GM19397 (cell line): ENCODE measurements around the gene PDGFD.
A peak's percentile ranks its signal among the peaks of the same experiment; 100 is the strongest.

ENCODE experiments used
- ATAC-seq: cut with Tn5 transposase; IDR thresholded peaks from one replicate; pipeline ENCODE4 v1.9.1; 2021; ENCODE audit warnings: mild to moderate bottlenecking, moderate library complexity; ENCODE audit not compliant: unreplicated experiment

Gene PDGFD

DNA sequence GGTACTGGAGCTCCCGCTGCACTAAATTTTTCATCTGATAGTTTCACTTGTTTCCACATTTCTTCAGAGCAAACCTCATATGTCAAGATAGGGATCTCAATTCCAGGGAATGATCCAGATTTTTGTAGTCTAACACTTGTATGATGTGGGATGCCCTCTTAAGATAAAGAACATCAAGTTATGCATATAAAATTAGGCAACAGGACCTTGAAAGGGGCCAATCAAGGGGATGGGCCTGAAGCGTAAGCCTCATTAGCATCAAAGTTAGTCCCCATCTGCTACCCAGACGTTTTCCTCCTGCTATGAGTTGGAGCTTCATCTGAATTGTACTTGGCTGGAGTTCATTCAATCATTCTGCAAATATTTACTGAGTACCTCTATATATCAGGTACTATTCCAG, 17.5 kb downstream of the PDGFD start:
- ATAC-seq = no peak

DNA sequence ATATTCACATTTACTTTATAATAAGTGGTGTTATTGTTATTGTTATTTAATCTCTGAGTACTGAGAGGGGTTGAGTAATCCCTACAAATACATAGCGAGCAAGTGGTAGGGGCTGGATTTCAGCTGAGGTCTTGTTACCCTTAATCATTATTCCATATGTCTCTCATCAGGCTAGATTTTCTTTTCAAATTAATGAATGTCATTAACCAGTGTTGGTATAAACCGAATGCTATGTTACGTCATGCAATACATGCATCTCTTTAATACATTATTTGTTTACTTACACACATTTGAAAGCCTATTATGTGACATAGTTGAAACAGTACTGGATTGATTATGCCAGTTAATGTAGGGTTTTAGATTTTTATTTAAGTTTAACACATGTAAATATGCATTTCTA, 18.9 kb downstream of the PDGFD start:
- ATAC-seq = no peak

DNA sequence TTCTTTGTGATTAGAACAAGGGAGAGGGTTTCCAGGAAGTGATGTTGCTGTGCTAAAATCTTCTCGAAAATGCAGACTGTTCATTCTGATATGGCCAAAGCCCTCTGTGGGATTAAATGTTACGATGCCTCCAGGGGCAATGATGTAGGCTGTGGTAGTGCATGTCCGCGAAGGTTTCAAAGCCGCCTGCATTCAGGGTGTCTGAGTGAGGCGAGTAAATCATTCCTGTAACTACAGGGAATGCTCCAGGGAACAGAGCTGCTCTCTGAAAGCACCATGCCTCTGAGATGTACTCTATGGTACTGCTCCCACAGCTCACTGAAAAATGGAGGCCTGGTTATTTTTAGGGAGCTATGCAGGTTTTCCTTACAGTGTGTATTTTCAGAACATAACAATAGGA, 21.2 kb downstream of the PDGFD start:
- ATAC-seq = no peak

DNA sequence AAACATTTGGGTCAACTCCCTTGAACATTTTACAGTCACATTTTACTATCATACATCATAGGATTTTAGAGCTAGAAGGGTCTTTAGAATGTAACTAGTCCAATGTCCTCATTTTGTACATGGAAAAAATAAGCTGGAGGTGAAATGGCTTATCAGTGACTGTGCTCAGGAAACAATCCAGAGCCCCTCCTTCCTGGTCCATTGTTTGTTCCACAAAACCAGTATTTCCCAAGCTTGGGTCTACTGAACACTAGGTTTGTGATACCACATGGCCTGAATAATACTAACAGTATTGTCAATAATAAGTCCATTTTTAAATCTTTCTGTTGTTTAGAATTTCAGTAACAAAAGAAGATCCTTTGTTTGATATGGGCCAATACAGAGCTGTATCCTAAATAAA, 27.1 kb downstream of the PDGFD start:
- no peak for ATAC-seq

DNA sequence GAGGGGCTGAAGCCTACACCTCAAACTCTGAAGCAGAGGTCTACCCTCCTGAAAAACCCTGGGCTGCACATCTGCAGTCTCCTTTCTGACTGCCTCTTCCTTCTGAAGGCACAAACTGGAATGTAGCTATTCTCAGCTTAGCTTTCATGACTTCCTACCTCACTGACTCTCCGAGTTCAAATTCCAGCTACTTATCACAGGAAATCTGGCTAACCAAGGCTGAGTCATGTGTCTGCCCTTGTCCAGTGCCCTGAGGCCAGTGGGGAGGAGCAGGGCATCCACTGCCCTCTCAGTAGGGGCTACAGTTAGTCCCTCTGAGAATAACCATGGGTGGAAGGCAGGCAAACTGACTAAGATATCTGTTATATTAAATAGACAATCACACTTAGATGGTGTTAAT, 29.2 kb downstream of the PDGFD start:
- no peak for ATAC-seq

DNA sequence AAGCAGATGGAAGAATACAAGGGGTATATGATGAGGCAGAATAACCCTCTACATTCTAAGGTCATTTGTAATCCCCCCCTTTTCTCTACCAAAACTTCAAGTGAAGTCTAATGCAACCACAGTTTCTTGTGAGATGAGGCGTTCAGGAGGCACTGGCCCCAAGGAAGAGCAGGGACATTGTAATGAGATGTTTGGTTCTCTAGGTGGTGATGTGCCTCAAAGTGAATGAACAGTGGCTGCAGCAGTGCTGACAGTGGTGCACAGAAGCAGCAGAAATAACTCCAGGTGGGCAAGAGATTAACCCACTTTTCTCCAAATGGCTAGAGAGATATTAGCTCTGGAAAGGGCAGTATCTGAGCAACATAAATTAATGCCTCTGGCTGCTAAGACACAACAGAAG, 33.8 kb downstream of the PDGFD start:
- no peak for ATAC-seq

DNA sequence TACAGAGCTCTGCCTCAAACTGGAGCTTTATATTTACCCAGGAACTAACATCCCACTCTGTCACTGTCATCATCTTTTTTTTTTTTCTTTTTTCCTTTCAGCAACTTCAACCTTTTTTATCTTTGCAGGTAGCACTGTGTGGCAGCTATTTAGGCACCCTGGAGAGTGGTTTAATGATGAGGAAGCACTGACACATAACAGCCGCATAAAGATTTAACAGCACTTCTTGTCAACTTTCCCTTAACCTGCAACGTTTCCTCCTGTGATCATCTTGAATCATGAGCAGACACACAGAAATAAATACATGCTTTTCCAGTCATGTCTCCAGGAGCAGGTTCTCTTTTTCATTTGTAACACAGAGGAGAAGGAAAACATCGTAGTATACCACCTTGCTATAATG, 34.8 kb downstream of the PDGFD start:
- ATAC-seq = no peak

DNA sequence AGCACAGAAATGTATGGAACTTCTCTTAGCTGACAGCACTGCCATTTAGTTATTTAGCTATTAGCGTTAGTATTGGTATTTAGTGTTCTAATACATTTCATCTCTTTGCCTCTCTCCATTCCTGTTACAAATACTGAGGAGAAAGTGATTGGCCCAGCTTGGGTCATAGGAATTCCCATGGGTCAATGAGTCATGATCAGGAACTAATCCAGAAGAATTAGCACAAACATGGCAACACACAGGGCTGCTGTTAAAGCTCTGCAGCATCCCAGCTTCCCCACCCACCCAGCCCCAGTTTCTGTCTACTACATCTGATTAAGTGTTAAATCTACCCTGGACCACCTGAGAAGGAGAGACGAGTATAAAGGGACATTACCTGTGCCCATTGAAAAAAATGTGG, 36.1 kb downstream of the PDGFD start:
- ATAC-seq = no peak

DNA sequence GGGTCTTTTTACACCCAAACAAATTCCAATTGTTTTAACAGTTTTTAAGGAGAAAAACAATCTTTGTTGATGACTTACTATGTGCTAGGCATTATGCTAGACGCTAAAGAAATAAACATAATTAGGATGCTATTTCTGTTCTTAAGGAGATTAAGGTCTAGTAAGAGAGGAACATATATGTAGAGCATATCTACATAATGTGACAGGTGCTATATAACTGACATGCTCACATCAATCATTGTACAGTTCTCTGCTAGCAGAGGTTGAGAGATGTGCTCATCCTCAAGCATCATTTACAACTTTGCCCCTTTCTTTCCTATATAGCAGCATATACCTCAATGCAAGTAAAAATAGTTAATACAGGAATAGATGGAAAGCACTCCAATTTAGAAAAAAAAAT, 37.5 kb downstream of the PDGFD start:
- ATAC-seq = no peak

DNA sequence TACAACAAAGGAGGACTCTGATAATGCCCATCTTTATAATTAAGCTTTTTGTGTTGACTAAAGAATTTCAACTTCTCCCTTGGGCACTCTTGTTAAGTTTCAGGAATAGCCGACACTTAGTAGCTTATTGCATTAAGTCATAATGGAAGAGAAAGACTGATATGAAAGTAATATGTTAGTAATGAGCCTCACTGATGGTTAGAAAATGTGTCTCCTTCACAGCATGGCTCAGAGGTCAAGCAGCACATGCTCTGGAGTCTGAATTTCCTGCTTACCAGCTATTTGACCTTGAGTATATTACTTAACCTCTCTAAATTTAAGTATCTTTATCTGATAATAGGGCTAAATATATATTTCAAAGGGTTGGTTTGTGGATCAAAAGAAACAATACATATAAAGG, 39.0 kb downstream of the PDGFD start:
- peak; percentile 71 for ATAC-seq

DNA sequence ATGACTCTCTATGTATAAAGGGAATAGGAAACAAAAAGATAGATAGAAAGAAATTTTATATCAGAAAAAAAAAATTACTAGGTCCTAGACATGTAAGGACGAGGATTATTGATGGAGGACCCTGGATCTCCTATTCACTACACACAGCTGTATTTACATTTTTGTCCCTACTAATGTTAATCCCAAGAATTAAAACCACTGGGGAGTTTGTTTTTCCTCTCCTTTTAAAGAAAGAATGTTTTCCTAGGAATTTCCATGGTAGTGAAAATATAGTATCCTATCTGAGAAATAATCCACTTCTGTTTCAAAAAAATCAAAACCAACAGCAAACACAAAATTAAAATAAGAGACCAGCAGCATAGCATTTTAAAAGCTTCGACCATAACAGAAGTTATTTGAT, 41.1 kb downstream of the PDGFD start:
- no peak for ATAC-seq

DNA sequence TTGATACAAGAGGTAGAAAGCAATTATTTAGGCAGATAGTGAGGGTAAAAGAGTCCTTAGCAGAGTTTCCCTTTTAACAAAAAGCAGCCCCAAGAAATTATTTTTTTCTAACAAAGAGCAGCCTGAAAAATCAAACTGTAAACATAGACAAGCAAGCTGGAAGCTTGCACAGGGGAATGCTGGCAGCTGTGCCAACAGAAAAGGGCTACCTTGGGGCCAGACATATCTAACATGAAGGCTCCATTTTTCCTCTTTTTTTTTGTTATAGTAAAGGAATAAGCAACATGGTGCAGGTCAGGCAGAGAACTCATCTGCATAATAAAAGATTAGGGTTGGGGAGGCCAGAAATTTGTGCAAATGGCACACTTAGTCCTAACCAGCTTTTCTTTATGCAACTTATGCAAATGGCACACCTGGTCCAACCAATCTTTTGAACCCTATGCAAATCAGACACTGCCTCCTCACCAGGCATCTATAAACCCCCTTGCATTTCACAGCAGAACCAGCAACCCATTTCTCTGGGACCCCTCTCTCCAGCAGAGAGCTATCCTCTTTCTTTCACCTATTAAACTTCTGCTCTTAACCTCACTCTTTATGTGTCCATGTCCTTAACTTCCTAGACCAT, 41.8 kb downstream of the PDGFD start:
- ATAC-seq = no peak

DNA sequence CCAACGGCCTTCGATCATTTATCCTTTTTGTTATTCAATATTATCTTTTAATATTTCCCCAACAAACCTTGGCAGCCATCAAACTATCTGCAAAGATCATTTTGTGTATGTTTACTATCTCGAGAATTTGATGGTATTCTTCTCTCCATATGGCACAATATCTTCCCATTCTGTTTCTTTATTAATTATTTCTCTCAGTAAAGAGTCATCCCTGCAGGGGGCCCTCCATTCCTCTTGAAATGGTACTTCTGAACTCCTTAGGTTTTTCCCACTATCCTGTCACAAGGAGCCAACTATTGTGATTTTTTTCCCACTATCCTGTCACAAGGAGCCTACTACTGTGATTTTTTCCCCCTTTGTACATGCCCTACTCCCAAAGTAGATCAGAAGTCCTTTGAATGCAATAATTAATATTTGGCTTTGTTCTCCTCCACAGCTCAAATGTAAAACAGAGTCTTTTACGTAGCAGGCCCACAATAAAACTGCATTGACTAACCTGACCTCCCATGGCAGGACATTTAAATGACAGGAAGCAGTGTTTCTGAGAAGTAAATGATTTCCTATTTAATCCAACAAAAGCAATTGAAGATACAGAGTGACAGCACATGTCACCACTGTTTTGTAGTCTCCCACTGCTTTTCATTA, 43.3 kb downstream of the PDGFD start:
- ATAC-seq = no peak

DNA sequence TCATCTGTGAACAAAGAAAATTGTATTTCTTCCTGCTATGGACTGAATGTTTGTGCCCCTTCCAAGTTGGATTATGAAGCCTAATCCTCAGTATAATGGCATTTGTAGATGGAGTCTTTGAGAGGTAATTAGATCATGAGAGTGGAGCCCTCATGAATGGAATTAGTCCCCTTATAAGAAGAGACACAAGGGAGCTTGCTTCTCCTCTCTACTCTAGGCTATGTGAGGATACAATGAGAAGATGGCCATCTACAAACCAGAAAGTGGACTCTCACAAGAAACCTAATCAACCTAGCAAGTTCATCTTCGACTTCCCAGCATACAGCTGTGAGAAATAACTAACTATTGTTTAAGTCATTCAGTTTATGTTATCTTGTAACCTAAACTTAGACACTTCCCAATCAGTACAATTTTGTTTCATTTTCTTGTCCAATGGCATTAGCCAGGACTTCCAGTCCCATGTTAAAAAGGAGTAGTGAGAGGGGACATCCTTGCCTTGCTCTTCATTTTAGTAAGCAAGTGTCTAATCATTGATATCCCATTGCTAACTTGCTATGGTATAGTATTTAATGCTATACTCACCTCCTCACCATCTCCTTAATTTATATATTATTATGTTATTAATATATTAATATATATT, 45.7 kb downstream of the PDGFD start:
- no peak for ATAC-seq

DNA sequence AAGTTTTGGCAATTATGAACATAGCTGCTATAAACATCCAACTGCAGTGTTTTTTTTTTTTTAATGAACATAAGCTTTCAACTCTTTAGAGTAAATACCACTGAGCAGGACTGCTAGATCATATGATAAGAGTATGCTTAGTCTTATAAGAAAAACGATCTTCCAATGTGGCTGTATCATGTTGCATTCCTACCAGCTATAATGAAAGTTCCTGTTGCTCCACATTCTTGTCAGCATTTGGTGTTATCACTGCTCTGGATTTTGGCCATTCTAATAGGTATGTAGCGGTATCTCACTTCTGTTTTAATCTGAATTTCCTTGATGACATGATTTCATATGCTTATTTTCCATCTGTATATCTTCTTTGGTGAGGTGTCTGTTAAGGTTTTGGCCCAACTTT, 50.4 kb downstream of the PDGFD start:
- ATAC-seq = no peak

DNA sequence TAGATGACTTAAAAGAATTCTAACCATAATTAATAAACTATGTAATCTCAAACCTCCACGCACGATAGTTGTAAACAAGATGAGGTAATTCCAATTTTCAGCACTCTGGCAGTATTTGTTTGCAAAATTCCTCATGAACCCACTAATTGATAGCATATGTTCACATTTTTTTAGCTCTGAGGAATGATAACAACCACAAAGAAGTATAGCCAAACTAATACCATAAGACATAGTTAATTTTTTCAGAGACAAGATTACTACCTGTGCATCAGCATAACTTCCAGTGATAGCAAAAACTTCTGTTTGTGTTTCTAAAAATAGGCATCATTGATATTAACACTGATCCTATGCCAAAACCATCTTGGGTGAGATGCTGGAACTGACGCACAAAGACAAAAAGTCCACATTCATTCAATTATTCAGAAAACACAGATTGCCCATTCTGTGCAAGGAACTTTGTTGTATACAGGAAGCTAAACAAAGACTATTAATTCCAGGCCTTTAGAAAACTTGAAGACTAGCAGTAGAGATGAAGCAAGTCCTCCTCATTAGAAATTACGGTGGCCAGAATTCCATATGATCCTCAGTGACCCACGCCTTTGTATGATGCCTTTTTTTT, 57.7 kb downstream of the PDGFD start:
- ATAC-seq = no peak

DNA sequence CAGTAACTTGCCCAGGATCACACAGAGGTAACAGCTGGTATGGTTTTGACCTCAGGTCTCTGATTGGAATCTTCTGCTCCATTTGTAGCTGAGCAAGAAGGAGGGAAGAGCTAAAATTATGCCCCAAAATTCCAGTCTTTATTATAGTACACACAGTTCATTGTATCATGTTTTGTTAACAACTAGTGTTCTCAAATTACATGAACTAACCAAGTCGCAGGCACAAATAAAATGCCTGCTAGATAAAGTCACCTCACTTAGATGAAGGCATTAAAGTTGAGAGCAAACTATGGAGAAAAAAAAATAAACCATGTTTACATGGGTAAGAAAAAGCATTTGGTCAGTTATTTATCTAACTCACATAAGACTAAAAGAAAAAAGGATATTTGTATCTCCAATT, 58.8 kb downstream of the PDGFD start:
- ATAC-seq = no peak

DNA sequence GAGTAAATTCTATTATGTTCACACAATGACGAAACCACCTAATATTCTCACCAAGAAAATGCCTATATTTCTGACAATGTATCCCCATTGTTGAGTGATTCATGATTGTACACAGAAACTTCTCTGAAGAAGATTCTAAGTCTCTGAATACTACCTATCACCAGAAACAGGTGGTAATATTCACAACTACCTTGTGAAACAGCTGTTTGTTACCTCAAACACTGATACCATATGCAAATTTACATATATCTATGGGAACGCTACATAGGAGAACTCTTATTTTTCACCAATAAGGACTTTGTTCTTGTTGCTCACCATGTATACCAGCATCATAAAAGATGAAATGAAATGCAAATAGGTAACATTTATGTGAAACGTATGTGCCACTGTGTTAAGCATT, 59.3 kb downstream of the PDGFD start:
- no peak for ATAC-seq

DNA sequence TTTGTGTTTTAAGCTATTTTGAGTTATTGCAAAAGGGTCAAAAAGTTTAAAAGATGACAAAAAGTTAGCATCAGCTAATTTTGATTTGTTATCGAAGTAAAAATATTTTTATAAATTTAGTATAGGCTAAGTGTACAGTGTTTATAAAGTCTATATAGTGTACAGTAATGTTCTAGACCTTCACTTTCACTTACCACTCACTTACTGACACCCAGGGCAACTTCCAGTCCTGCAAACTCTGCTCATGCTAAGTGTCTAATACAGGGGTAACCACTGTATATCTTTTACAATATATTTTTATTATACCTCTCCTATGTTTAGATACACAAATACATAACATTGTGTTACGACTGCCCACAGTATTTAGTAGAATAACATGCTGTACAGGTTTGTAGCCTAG, 59.7 kb downstream of the PDGFD start:
- ATAC-seq = no peak

DNA sequence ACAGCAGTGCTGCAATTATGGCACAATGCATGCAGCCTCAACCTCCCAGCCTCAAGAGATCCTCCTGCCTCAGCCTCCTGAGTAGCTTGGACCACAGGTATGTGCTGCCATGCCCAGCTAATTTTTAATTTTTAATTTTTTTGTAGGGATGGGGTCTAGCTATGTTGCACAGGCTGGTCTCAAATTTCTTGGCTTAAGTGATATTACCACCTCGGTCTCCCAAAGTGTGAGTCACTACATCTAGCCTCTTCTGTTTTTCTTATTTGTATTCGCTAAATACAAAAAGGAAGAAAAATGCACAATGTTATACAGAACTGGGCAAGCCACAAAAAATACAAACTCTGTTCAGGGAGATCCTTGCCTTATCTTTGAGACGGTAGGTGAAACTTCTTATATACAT, 65.4 kb downstream of the PDGFD start:
- ATAC-seq = peak; percentile 15

DNA sequence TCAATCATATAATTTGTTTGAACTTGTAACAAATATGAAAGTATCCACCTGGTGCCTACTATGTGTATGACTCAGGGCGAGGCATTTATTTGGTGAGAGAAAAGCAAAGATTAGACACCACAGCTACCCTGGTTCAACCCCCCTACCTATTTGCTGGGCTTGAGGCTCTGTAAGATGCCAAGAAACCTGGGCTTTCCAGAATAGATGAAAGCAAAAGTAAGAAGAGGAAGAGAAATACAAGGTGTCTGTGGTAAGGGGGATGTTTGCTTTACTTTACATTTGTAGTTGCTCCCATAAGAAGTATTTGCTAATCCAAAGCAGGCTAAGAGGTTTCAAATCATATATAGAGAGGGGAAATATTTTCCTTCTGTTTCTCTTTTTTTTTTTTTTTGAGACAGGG, 65.8 kb downstream of the PDGFD start:
- peak; percentile 50 for ATAC-seq

DNA sequence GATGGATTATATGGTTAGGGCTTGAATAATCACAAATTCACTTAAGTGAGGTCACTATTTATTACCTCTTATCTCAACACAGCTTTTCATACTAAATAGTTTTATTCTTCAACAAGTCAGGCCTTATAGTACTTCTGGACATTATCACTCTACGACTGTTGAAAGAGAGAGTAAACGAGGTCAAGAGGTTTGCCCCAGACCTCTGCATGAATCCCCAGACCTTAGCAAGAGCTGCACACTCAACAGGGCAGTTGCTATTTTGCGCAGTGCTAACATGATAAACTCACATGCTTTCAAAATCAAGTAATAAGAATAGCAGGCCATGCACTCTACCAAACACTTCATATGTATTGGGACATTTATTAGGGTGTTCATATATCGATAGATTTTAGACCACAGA, 67.0 kb downstream of the PDGFD start:
- no peak for ATAC-seq
